ENCODE measurements around the gene AP2A1.

DNA sequence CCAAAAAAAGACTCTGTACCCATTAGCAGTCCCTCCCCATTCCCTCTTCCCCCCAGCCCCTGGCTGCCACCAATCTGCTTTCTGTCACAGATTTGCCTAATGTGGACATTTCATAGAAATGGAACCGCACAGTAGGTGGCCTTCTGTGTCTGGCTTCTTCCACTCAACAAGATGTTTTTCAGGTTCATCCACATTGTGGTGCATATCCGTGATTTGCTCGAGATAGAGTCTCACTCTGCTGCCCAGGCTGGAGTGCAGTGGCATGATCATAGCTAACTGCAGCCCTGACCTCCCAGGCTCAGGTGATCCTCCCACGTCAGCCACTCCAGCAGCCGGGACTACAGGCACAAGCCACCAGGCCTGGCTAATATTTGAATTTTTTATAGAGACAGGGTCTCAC, 20.9 kb downstream of the AP2A1 start:
- no peak for TF ChIP-seq POLR2AphosphoS5 (IDR thresholded peaks at IDR 0.05; ENCODE audit: borderline replicate concordance, low read depth, low read length)
- no peak for TF ChIP-seq EZH2 (IDR thresholded peaks at IDR 0.05)
